GM19099 (cell line): ENCODE measurements around the gene SLC30A5.

Experiments
- POLR2A ChIP-seq: IDR thresholded peaks from 3 replicates; pipeline ENCODE4 v1.6.1; 2011; ENCODE audit warnings: low read depth; ENCODE audit not compliant: insufficient read length; ENCODE audit errors: extremely low read depth

Gene SLC30A5

DNA sequence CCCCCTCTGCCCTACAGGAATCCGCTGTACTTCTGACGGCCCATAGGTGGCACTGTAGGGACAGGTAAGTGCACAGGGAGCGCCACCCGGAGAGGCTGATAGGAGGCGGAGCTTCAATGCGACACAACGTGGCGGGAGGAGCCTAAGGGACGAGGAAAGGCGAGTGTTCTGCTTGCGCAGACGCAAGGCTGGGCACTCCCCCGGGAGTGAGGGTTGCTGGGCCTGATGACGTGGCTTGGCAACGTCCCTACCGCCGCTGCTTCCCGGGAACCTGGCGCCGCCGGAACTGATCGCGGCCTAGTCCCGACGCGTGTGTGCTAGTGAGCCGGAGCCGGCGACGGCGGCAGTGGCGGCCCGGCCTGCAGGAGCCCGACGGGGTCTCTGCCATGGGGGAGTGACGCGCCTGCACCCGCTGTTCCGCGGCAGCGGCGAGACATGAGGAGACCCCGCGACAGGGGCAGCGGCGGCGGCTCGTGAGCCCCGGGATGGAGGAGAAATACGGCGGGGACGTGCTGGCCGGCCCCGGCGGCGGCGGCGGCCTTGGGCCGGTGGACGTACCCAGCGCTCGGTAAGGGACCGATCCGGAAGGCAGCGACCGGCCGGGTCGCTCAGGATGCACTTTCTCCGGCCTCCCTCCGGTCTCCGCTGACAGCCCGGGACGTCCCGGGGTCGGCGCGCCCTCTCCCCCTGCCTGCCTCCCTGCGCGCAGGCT, at the start of gene SLC30A5:
Gene SLC30A5 (plus strand): TSS at position 244 of the 712 bp plus-strand sequence. CDS start 242 bp downstream, at position 486.
- peak; percentile 91 for TF ChIP-seq POLR2A

GRCh38 chr5:69046375-69046957, 47.3 kb upstream of the SLC30A5 start:
- TF ChIP-seq POLR2A, result no peak

GRCh38 chr5:69048230-69048629, 45.6 kb upstream of the SLC30A5 start:
- no peak for TF ChIP-seq POLR2A

GRCh38 chr5:69049151-69049550, 44.7 kb upstream of the SLC30A5 start:
- TF ChIP-seq POLR2A, result no peak

DNA sequence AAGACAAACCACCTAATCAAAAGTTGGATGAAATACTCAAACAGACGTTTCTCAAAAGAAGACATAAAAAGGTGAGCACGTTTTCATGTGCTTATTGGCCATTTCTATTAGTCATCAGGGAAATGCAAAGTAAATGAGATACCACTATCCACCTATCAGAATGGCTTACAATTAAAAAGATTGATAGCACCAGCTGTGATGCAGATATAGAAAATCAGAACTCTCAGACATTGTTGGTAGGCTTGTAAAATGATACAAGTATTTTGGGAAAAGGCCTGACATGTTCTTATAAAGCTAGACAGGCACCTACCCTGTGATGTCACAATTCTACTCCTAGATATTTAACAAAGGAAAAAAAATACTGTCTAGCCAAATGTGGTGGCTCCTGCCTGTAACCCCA, 44.0 kb upstream of the SLC30A5 start:
- TF ChIP-seq POLR2A, result no peak

- TF ChIP-seq POLR2A, result no peak
Observed at GRCh38 chr5:69050214-69050613, 43.6 kb upstream of the SLC30A5 start.

GRCh38 chr5:69052181-69052580, 41.6 kb upstream of the SLC30A5 start:
- TF ChIP-seq POLR2A, result no peak

DNA sequence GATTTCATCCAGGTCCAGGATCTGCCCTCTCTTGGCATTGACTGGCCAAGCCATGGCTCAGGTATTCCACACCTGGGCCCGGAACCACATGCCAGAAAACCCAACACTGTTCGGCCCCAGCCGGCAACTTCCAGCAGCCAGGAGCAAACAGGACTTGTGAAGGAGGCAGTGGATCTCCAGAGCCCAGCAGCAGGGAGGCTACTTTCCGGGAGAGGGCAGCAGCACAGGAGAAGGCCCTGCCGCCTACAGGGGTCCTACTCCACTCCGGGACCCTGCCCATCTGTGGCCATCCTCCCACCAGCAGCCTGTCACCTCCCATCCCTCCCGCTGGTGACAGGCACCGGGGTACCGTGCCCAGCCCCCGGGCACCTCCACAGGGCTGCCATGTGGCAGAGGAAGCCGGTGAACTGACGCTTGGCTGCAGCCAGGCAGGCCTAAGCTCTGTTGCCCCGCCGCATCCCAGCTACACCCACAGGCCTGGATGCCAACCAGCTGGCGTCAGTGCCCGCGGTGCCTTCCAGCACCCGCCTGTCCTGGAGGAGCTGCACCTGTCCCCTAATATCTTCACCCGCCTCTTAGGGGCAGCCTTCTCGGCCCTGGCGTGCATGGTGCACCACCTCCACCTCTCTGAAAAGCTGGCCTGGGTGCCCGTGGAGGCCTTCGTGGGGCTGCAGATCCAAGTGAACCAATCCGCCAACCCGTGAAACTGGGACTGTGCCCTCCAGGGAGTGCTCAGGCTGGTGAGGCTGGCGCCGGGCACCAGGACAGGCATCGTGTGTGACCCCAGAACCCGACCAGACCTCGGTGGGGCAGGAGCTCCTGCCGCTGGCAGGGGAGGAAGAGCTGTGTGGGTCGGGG, 18.9 kb upstream of the SLC30A5 start:
- no peak for TF ChIP-seq POLR2A

- TF ChIP-seq POLR2A, result no peak
Observed at GRCh38 chr5:69075522-69076179, 18.2 kb upstream of the SLC30A5 start.

DNA sequence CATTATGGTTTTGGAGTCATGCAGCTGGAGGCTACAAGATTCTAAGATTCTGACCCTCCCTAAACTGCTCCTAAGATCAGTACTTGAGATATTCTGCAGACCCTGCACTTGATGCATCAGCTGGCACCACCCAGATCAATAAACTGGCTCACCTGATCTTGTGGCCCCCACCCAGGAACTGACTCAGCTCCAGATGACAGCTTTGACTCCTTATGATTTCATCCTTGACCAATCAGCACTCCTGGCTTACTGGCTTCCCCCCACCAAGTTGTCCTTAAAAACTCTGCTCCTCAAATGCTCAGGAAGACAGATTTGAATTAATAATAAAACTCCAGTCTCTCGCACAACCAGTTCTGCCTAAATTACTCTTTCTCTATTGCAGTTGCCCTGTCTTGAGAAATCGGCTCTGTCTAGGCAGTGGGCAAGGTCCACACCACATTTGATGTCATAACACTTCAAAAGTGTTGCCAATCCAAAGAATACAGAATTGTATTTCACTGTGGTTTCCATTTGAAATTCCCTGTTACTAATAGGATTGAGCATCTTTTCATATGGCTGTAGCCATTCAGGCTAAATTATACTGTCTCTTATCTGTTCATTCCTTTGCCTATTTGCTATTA, 14.8 kb upstream of the SLC30A5 start:
- TF ChIP-seq POLR2A, result no peak

DNA sequence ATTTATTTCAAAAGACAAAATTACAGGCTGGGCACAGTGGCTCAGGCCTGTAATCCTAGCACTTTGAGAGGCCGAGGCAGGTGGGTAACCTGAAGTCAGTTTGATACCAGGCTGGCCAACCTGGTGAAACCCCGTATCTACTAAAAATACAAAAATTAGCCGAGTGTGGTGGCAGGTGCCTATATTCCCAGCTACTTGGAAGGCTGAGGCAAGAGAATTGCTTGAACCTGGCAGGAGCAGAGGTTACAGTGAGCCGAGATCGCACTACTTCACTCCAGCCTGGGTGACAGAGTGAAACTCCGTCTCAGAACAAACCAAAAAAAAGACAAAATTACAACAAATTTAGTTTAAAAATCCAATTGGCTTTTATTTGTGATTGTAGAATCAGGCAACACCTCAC, 14.3 kb upstream of the SLC30A5 start:
- no peak for TF ChIP-seq POLR2A

DNA sequence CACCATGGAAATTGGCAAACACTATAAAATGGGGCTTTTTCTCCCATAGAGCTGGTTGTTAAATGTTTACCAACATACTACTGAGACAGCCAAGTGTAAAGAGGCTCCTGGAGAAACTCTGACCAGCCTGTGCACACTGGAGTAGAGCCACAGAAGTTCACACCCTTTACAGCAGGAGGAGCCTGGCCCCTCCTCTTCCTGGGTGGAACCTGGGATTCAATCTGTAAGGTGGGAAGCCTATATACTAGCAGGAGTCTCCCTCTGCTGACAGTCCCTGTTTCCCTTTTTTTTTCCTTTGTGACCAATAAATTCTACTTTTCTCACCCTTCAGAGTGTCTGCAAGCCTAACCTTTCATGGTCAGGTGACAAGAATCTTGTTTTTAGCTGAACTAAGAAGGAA, 10.4 kb upstream of the SLC30A5 start:
- no peak for TF ChIP-seq POLR2A

GRCh38 chr5:69084195-69084594, 9.6 kb upstream of the SLC30A5 start:
- TF ChIP-seq POLR2A, result no peak

- TF ChIP-seq POLR2A, result no peak
Observed at GRCh38 chr5:69084903-69085302, 8.9 kb upstream of the SLC30A5 start.

GRCh38 chr5:69086206-69086605, 7.6 kb upstream of the SLC30A5 start:
- TF ChIP-seq POLR2A, result no peak

DNA sequence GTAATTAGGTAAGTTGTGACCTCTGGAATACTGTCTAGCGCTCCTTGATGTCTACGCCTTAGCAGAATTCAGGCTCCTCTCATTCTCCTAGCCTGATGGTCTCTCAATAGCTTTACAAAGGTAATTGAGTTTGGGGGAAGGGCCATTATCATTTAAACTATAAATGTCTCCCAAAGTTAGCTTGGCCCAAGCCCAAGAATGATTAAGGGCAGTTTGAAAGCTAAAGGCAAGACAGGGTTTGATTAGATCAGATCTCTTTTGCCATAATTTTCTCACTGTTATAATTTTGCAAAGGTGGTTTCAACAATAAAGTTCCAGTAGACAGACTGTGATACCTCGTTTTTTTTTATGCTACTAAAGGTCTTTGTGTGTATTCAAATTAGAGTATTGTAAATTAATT, 3.7 kb upstream of the SLC30A5 start:
- TF ChIP-seq POLR2A, result no peak

DNA sequence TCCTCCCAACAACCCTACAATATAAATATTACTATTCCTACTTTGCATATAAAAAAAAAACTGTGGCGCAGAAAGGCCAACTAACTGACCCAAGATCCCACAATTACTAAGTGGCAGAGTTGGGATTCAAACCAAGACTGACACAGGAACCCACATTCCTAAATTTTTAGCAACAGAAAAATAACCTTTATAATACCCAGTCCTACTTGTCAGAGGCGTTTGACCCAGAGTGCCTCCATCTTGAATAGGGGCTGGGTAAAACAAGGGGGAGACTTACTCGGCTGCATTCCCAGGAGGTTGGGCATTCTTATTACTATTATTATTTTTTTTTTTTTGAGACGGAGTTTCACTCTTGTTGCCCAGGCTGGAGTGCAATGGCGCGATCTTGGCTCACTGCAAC, 2.0 kb upstream of the SLC30A5 start:
- no peak for TF ChIP-seq POLR2A
